Endothelial cell of umbilical vein (primary cell): Measurements from ENCODE around the gene FEM1C. TPM values are rescaled to one million over a fixed set of nuclear protein-coding genes. Genes with fewer than 3 reads are reported as not detected.

Experiments
- BruUV-seq: library from RNA; stranded (reverse); fragments of 400-500 nt; replicated peaks from 2 replicates; lab custom pipeline; 2021; lab: Mats Ljungman, UMichigan
- CTCF ChIA-PET: fragments of 300-600, 350-600 bp; sonication (Branson Sonifier 250); formaldehyde crosslinking; loops from one replicate; lab custom pipeline; 2021; ENCODE audit warnings: antibody characterized with exemption, inconsistent platforms; lab: Charles Lee
- POLR2A ChIA-PET: fragments of 300-600, 350-600 bp; sonication (Branson Sonifier 250); formaldehyde crosslinking; loops from one replicate; lab custom pipeline; 2021; ENCODE audit warnings: antibody characterized with exemption, inconsistent platforms; lab: Charles Lee
- DNase-seq: peaks from one replicate; pipeline ENCODE4 v3.0.0-alpha.2; 2011; ENCODE audit warnings: low read depth, low spot score
- FAIRE-seq: peaks from 2 replicates; lab custom pipeline; 2011; peaks lifted over from hg19 to GRCh38; lab: Jason Lieb, UNC
- H2AFZ ChIP-seq: 2 replicates; pipeline ENCODE4 v1.6.0; 2012; ENCODE audit warnings: low read depth, low read length, control low read depth, inconsistent platforms
- H3K27ac ChIP-seq: 2 replicates; pipeline ENCODE4 v1.5.1; 2011; ENCODE audit warnings: low read depth, mild to moderate bottlenecking, control low read depth, low read length, moderate library complexity; ENCODE audit not compliant: insufficient read depth
- H3K27me3 ChIP-seq, 2 experiments: 2 replicates each; pipeline versions ENCODE4 v1.6.0 to v1.6.1; 2011; ENCODE audit warnings: low read length in 2 of 2, mixed read lengths in 1 of 2; ENCODE audit not compliant: control insufficient read depth in 2 of 2, insufficient read depth in 2 of 2
- H3K36me3 ChIP-seq, 2 experiments: 2 replicates in 1 of 2; 3 replicates in 1 of 2; pipeline ENCODE4 v1.5.1; 2011; ENCODE audit warnings: low read length in 2 of 2, mild to moderate bottlenecking in 1 of 2, moderate library complexity in 1 of 2; ENCODE audit not compliant: control insufficient read depth in 2 of 2, insufficient read depth in 2 of 2; ENCODE audit errors: extremely low read depth in 1 of 2
- H3K4me1 ChIP-seq: 3 replicates; pipeline ENCODE4 v1.5.1; 2011; ENCODE audit warnings: mild to moderate bottlenecking, low read length; ENCODE audit not compliant: control insufficient read depth, insufficient read depth; ENCODE audit errors: extremely low read depth
- H3K4me2 ChIP-seq: 2 replicates; pipeline ENCODE4 v1.6.1; 2011; ENCODE audit warnings: low read length, control low read depth, mixed read lengths; ENCODE audit not compliant: insufficient read depth
- H3K4me3 ChIP-seq, 3 experiments: fragments of 200-600 bp in 1 of 3; sonication (generic), shearing (Covaris generic) in 1 of 3; replicated peaks in 1 of 3; 2 replicates each; pipeline ENCODE4 v1.5.1; 2011 to 2016; ENCODE audit warnings: control low read depth in 3 of 3, low read length in 3 of 3, mild to moderate bottlenecking in 2 of 3, inconsistent platforms in 1 of 3, low read depth in 1 of 3, moderate library complexity in 1 of 3; ENCODE audit not compliant: insufficient read depth in 1 of 3
- H3K79me2 ChIP-seq: 2 replicates; pipeline ENCODE4 v1.6.0; 2012; ENCODE audit warnings: low read length, inconsistent platforms; ENCODE audit not compliant: control insufficient read depth, insufficient read depth
- H3K9ac ChIP-seq: replicated peaks from 2 replicates; pipeline ENCODE3; 2011; ENCODE audit warnings: low read length, control low read depth; ENCODE audit not compliant: insufficient read depth; ENCODE audit errors: extremely low read depth
- H3K9me1 ChIP-seq: replicated peaks from 3 replicates; pipeline ENCODE4 v1.6.0; 2011; ENCODE audit warnings: mild to moderate bottlenecking, low read length; ENCODE audit not compliant: control insufficient read depth, insufficient read depth; ENCODE audit errors: extremely low read depth
- H3K9me3 ChIP-seq: replicated peaks from 2 replicates; pipeline ENCODE4 v1.5.1; 2012; ENCODE audit warnings: low read length, inconsistent platforms; ENCODE audit not compliant: control insufficient read depth, insufficient read depth
- H4K20me1 ChIP-seq: replicated peaks from 2 replicates; pipeline ENCODE3; 2011; ENCODE audit warnings: mild to moderate bottlenecking, low read length; ENCODE audit not compliant: control insufficient read depth, insufficient read depth; ENCODE audit errors: extremely low read depth
- CTCF ChIP-seq, 2 donors: IDR thresholded peaks; 1 replicate in 1 of 2; 2 replicates in 1 of 2; pipeline ENCODE4 v1.5.1; 2011; ENCODE audit warnings: low read length in 2 of 2, mild to moderate bottlenecking in 2 of 2, moderate library complexity in 2 of 2, control low read depth in 1 of 2, inconsistent platforms in 1 of 2, low read depth in 1 of 2; ENCODE audit not compliant: insufficient read depth in 1 of 2; ENCODE audit errors: extremely low read depth in 1 of 2
- EZH2 ChIP-seq: IDR thresholded peaks from 2 replicates; pipeline ENCODE4 v1.6.1; 2012; ENCODE audit warnings: borderline replicate concordance, low read depth, mild to moderate bottlenecking, moderate library complexity, low read length, inconsistent platforms; ENCODE audit not compliant: severe bottlenecking
- FOS ChIP-seq: IDR thresholded peaks from 2 replicates; pipeline ENCODE4 v1.6.1; 2011; ENCODE audit warnings: mild to moderate bottlenecking, low read length, moderate library complexity, borderline replicate concordance; ENCODE audit not compliant: insufficient read depth
- GATA2 ChIP-seq: IDR thresholded peaks from 2 replicates; pipeline ENCODE4 v1.7.0; 2011; ENCODE audit warnings: low read depth, mild to moderate bottlenecking, moderate library complexity, mixed read lengths, low read length; ENCODE audit not compliant: insufficient read length, insufficient read depth
- JUN ChIP-seq: IDR thresholded peaks from 2 replicates; pipeline ENCODE4 v1.6.1; 2011; ENCODE audit warnings: borderline replicate concordance, low read depth; ENCODE audit not compliant: insufficient read length, insufficient read depth
- MAX ChIP-seq: IDR thresholded peaks from 2 replicates; pipeline ENCODE4 v1.6.1; 2011; ENCODE audit not compliant: insufficient read depth, insufficient read length
- MYC ChIP-seq: IDR thresholded peaks from one replicate; pipeline ENCODE4 v1.6.1; 2011; ENCODE audit warnings: mild to moderate bottlenecking, low read depth, low read length
- POLR2A ChIP-seq: IDR thresholded peaks from 2 replicates; pipeline ENCODE4 v1.6.1; 2012; ENCODE audit warnings: low read depth, mild to moderate bottlenecking, control low read depth, low read length
- POLR2AphosphoS5 ChIP-seq: IDR thresholded peaks from 2 replicates; pipeline ENCODE4 v1.6.1; 2012; ENCODE audit warnings: low read depth, mild to moderate bottlenecking, control low read depth, low read length, moderate library complexity; ENCODE audit not compliant: insufficient read depth
- dilution Hi-C: fragments of 300-500 bp; cut with MboI; formaldehyde crosslinking; loops from one replicate; pipeline ENCODE4 v1.15.0; 2019; ENCODE audit warnings: low sequenced_read_pairs; ENCODE audit not compliant: extremely low pct_ligation_motif_present
- intact Hi-C: fragments of 100-400 bp; cut with micrococcal nuclease; formaldehyde crosslinking; loops from one replicate; pipeline ENCODE4 v1.10.0; 2022
- polyA plus RNA-seq, 4 experiments: library from polyadenylated mRNA; depleted of rRNA in 3 of 4; stranded (reverse) in 3 of 4; unstranded in 1 of 4; fragments of >200 nt; gene quantifications; 2 replicates each; pipeline versions ENCODE4 v1.2.1 to v1.2.3, GENCODE V29; 2011 to 2012; ENCODE audit warnings: missing spikeins in 1 of 4
- total RNA-seq: library from RNA; stranded (reverse); gene quantifications from 2 replicates; pipeline ENCODE4 v1.2.3, GENCODE V29; 2021

The FEM1C gene
- total and polyA plus RNA-seq, 2 donors (not counting 3 experiments of a cell fraction or from before 2014, with no cell fraction given), result 6.2 to 16.0 TPM

- no peak overlapping the region for H3K9ac ChIP-seq
- FAIRE-seq, result no peak
- no peaks in the 10 kb centered on the region for H3K9me3 ChIP-seq
- peaks cover 24% of the 10 kb centered on the region for H3K79me2 ChIP-seq
- H4K20me1 ChIP-seq, result no peaks in the 10 kb centered on the region
- no peak overlapping the region for H2AFZ ChIP-seq
- dilution Hi-C loops (no loop called here), intact Hi-C loops (loop anchor here (10.0 kb wide), 1 partner anchor 1995 kb away; no protein-coding TSS in a partner anchor)
- no peak for DNase-seq
- H3K4me2 ChIP-seq, result no peak overlapping the region
- BruUV-seq, result no TSS peak
- H3K4me1 ChIP-seq, result no peaks in the 10 kb centered on the region
- H3K36me3 ChIP-seq, result peaks cover 8% of the 10 kb centered on the region in 2 experiments
- no peaks in the 10 kb centered on the region for H3K9me1 ChIP-seq
- CTCF ChIA-PET, result interaction anchor here (1.0 to 2.0 kb wide), 4 partner anchors 8 to 211 kb away, joined by 3 to 7 read pairs (median 6); no protein-coding TSS in a partner anchor
- H3K27ac ChIP-seq, result no peak overlapping the region
- POLR2A ChIA-PET, result no interaction called here
- H3K27me3 ChIP-seq, result no peaks in the 10 kb centered on the region
- no peak overlapping the region for H3K4me3 ChIP-seq
- no peak for TF ChIP-seq GATA2
- TF ChIP-seq POLR2A, result no peak
- TF ChIP-seq CTCF (IDR thresholded peaks at IDR 0.05; ENCODE audit: extremely low read depth in 1 of 2, insufficient read depth in 1 of 2, low read depth in 1 of 2, low read length in 2 of 2), result no peak
- TF ChIP-seq MYC, result no peak
- TF ChIP-seq JUN, result no peak
- no peak for TF ChIP-seq MAX
- TF ChIP-seq EZH2, result no peak
- no peak for TF ChIP-seq FOS
- no peak for TF ChIP-seq POLR2AphosphoS5
Observed at GRCh38 chr5:115520191-115520590, 24.4 kb downstream of the FEM1C start.
